Measurements from ENCODE around the gene NSD2.

NSD2 gene

DNA sequence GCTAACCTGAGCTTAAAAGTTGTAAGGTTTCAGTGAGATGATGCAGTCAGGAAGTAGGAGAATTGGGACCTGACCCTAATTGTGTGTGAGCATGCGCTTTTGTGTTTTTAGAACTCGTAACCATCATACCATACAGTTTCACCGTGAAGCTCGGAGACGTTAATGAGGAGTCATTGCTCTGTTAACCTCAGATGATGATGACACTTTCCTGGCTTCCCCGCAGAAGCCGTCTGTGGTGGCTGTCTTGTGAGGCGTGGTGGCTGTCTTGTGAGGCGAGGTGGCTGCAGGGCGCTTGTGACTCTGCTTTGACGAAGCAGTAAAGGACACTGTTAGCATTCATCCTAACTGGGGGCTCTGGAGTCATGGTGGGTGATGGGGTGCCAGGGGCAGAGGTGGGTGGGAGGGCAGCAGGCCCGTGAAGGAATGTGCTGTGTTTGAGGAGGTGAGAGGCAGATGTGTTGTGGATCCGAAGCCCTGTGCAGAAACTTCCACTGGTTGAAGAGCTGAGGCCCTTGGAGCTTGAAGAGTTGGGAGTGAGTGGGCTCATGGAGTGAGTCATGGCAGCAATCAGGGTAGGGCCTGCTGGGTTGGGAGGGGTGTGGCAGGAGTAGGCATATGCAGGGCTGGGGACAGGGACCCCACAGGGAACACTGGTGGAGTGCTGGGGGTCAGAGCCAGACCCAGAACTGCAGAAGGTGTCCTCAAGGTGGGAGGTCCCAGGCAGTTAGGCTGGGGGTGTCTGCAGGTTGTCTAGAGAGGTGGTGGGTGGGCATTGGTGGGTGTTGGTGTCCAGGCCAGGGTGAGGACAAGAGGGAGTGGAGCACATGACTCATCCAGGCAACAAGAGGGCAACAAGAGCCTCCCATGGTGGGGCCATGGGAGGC, 57.4 kb downstream of the NSD2 start:
- TF ChIP-seq GABPA (IDR thresholded peaks at IDR 0.05; ENCODE audit: low read depth): no peak
- peak; percentile 78 for TF ChIP-seq POLR2AphosphoS5 (IDR thresholded peaks at IDR 0.05; ENCODE audit: low read depth)

GRCh38 chr4:1932736-1933135, 61.5 kb downstream of the NSD2 start:
- TF ChIP-seq, protein P1, sequence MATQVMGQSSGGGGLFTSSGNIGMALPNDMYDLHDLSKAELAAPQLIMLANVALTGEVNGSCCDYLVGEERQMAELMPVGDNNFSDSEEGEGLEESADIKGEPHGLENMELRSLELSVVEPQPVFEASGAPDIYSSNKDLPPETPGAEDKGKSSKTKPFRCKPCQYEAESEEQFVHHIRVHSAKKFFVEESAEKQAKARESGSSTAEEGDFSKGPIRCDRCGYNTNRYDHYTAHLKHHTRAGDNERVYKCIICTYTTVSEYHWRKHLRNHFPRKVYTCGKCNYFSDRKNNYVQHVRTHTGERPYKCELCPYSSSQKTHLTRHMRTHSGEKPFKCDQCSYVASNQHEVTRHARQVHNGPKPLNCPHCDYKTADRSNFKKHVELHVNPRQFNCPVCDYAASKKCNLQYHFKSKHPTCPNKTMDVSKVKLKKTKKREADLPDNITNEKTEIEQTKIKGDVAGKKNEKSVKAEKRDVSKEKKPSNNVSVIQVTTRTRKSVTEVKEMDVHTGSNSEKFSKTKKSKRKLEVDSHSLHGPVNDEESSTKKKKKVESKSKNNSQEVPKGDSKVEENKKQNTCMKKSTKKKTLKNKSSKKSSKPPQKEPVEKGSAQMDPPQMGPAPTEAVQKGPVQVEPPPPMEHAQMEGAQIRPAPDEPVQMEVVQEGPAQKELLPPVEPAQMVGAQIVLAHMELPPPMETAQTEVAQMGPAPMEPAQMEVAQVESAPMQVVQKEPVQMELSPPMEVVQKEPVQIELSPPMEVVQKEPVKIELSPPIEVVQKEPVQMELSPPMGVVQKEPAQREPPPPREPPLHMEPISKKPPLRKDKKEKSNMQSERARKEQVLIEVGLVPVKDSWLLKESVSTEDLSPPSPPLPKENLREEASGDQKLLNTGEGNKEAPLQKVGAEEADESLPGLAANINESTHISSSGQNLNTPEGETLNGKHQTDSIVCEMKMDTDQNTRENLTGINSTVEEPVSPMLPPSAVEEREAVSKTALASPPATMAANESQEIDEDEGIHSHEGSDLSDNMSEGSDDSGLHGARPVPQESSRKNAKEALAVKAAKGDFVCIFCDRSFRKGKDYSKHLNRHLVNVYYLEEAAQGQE (IDR thresholded peaks at IDR 0.05; ENCODE audit: insufficient replicate concordance, low read depth): no peak
- TF ChIP-seq CTCF (IDR thresholded peaks at IDR 0.05; ENCODE audit: insufficient read depth, low read length) (no peak), GABPA (IDR thresholded peaks at IDR 0.05; ENCODE audit: low read depth) (no peak), POLR2AphosphoS5 (IDR thresholded peaks at IDR 0.05; ENCODE audit: low read depth) (no peak), SPI1 (IDR thresholded peaks at IDR 0.05; ENCODE audit: borderline replicate concordance, low read depth) (no peak)
- H3K4me3 ChIP-seq (replicated peaks; ENCODE audit: insufficient read depth, low read length): no peak overlapping the region
- no peaks in the 10 kb centered on the region for H3K27me3 ChIP-seq (ENCODE audit: insufficient read depth, poor library complexity, severe bottlenecking)
- no peak for DNase-seq (ENCODE audit: low read depth in 1 of 2, low spot score in 1 of 2)
- H3K27ac ChIP-seq (replicated peaks): no peak overlapping the region

More for the DNA sequence above, 57.4 kb downstream of the NSD2 start:
- H3K27ac ChIP-seq (replicated peaks): peak overlapping the region; percentile 65
- no peak overlapping the region for H3K4me3 ChIP-seq (replicated peaks; ENCODE audit: insufficient read depth, low read length)
- peak; percentile 71 to 95 for DNase-seq (ENCODE audit: low read depth in 1 of 2, low spot score in 1 of 2)
- no peaks in the 10 kb centered on the region for H3K27me3 ChIP-seq (ENCODE audit: insufficient read depth, poor library complexity, severe bottlenecking)

DNA sequence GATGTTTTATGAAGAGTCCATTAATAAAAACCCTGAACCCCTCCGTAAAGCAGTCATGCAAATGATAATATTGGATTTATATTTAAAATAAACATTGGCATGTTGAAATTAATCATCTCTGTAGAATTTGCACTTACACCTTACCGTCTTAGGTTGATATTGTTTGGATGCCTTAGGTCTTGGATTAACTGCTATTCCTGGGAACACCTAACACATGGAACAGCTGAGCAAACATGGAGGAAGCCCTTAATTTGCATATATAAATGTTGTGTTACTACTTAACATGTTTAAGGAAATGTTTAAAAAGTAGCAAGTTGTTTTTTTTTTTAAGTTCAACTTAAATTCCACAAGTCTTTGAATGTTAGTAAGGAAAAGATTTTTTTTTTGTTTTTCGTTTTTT, 62.5 kb downstream of the NSD2 start:
- TF ChIP-seq, protein P1 (IDR thresholded peaks at IDR 0.05; ENCODE audit: insufficient replicate concordance, low read depth): no peak
- DNase-seq (ENCODE audit: low read depth in 1 of 2, low spot score in 1 of 2): no peak

GRCh38 chr4:1937550-1937949, 66.4 kb downstream of the NSD2 start:
- no peak overlapping the region for H3K27ac ChIP-seq (replicated peaks)
- TF ChIP-seq GABPA (IDR thresholded peaks at IDR 0.05; ENCODE audit: low read depth) (no peak), CTCF (IDR thresholded peaks at IDR 0.05; ENCODE audit: insufficient read depth, low read length) (no peak), POLR2AphosphoS5 (IDR thresholded peaks at IDR 0.05; ENCODE audit: low read depth) (no peak), SPI1 (IDR thresholded peaks at IDR 0.05; ENCODE audit: borderline replicate concordance, low read depth) (no peak)
- TF ChIP-seq, protein P1 (IDR thresholded peaks at IDR 0.05; ENCODE audit: insufficient replicate concordance, low read depth): no peak
- no peaks in the 10 kb centered on the region for H3K27me3 ChIP-seq (ENCODE audit: insufficient read depth, poor library complexity, severe bottlenecking)
- H3K4me3 ChIP-seq (replicated peaks; ENCODE audit: insufficient read depth, low read length): no peak overlapping the region
- DNase-seq (ENCODE audit: low read depth in 1 of 2, low spot score in 1 of 2): no peak

More for the DNA sequence above, 62.5 kb downstream of the NSD2 start:
- H3K4me3 ChIP-seq (replicated peaks; ENCODE audit: insufficient read depth, low read length): no peak overlapping the region
- no peaks in the 10 kb centered on the region for H3K27me3 ChIP-seq (ENCODE audit: insufficient read depth, poor library complexity, severe bottlenecking)
- H3K27ac ChIP-seq (replicated peaks): no peak overlapping the region
